HEK293T (cell line): ENCODE measurements around the gene EFCAB13.

Source experiments
- BHLHE40 ChIP-seq: fragments of 450-650 bp; IDR thresholded peaks from 2 replicates; pipeline ENCODE4 v1.6.1; 2016; ENCODE audit warnings: mild to moderate bottlenecking, moderate library complexity, borderline replicate concordance
- ELF4 ChIP-seq: fragments of 450-650 bp; IDR thresholded peaks from 2 replicates; pipeline ENCODE4 v1.6.1; 2017; ENCODE audit warnings: antibody characterized with exemption
- FOXA1 ChIP-seq: fragments of 450-650 bp; IDR thresholded peaks from 2 replicates; pipeline ENCODE4 v1.6.1; 2016; ENCODE audit warnings: mild to moderate bottlenecking
- FOXK2 ChIP-seq: fragments of 450-650 bp; IDR thresholded peaks from 2 replicates; pipeline ENCODE4 v1.6.1; 2016; ENCODE audit warnings: mild to moderate bottlenecking
- FOXM1 ChIP-seq: fragments of 450-650 bp; IDR thresholded peaks from 2 replicates; pipeline ENCODE4 v1.6.1; 2017; ENCODE audit warnings: mild to moderate bottlenecking, borderline replicate concordance
- HDGF ChIP-seq: fragments of 450-650 bp; IDR thresholded peaks from 2 replicates; pipeline ENCODE4 v1.6.1; 2017; ENCODE audit warnings: antibody characterized with exemption, borderline replicate concordance
- LEF1 ChIP-seq: fragments of 450-650 bp; IDR thresholded peaks from 2 replicates; pipeline ENCODE4 v1.6.1; 2017; ENCODE audit warnings: mild to moderate bottlenecking, borderline replicate concordance
- NFRKB ChIP-seq: fragments of 450-650 bp; IDR thresholded peaks from 2 replicates; pipeline ENCODE4 v1.6.1; 2016; ENCODE audit warnings: mild to moderate bottlenecking, moderate library complexity
- SP1 ChIP-seq: fragments of 450-650 bp; IDR thresholded peaks from 2 replicates; pipeline ENCODE4 v1.6.1; 2017
- SUZ12 ChIP-seq: fragments of 450-650 bp; IDR thresholded peaks from 2 replicates; pipeline ENCODE4 v1.6.1; 2016; ENCODE audit warnings: mild to moderate bottlenecking
- TARDBP ChIP-seq: fragments of 450-650 bp; IDR thresholded peaks from 2 replicates; pipeline ENCODE4 v1.6.1; 2016
- ZNF384 ChIP-seq: fragments of 450-650 bp; IDR thresholded peaks from 2 replicates; pipeline ENCODE4 v1.6.1; 2016

DNA sequence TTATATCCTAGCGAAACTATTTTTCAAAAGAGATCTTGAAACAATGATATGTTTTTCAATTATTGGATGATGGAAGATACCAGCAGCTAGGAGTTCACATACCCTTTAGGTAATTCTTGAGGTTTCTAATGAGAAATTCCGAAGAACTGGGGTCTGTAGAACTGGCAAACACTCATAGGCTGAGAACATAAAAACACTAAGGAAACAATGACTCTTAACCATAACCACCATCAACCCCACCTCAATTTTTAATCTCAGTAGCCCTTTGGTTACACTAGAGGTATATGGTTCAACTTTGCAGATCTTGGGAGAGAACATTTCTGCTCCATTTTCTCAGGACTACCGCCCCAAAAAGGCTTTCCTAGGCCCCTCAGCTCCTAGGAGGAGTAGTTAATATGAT lies 141.4 kb downstream of the EFCAB13 start:
- TF ChIP-seq SUZ12 (no peak), SP1 (no peak), ELF4 (no peak), LEF1 (no peak), FOXA1 (no peak), ZNF384 (no peak), NFRKB (no peak), FOXM1 (no peak), TARDBP (no peak), FOXK2 (no peak), HDGF (no peak), BHLHE40 (no peak)
